Neural cell (in vitro differentiated cells): Measurements from ENCODE around the gene CTSH. TPM values are rescaled to one million over a fixed set of nuclear protein-coding genes. Genes with fewer than 3 reads are reported as not detected.

Source experiments
- H2AFZ ChIP-seq: fragments of 200-600, 300-800 bp; sonication (generic), shearing (Covaris generic); 2 replicates; pipeline ENCODE4 v1.6.0; 2014; ENCODE audit warnings: low read depth, mild to moderate bottlenecking, antibody characterized with exemption, low read length, moderate library complexity
- H3F3A ChIP-seq: fragments of 200-600 bp; shearing (Covaris generic); 2 replicates; pipeline ENCODE4 v1.6.1; 2016; ENCODE audit warnings: mild to moderate bottlenecking, moderate library complexity, mixed read lengths, antibody characterized with exemption, low read length; ENCODE audit not compliant: insufficient read depth, poor library complexity, severe bottlenecking
- H3K27ac ChIP-seq: fragments of 200-600, 300-800 bp; sonication (generic), shearing (Covaris generic); 2 replicates; pipeline ENCODE4 v1.5.1; 2014; ENCODE audit warnings: mild to moderate bottlenecking, low read length, moderate library complexity
- H3K27me3 ChIP-seq: fragments of 300-800, 200-600 bp; sonication (generic), shearing (Covaris generic); 2 replicates; pipeline ENCODE4 v1.6.0; 2014; ENCODE audit warnings: mild to moderate bottlenecking, low read depth, low read length, moderate library complexity; ENCODE audit not compliant: insufficient read depth
- H3K36me3 ChIP-seq: fragments of 300-800, 200-600 bp; sonication (generic), shearing (Covaris generic); 2 replicates; pipeline ENCODE4 v1.5.1; 2014; ENCODE audit warnings: mild to moderate bottlenecking, antibody characterized with exemption, low read length, moderate library complexity; ENCODE audit not compliant: insufficient read depth
- H3K4me2 ChIP-seq: fragments of 300-800, 200-600 bp; sonication (generic), shearing (Covaris generic); 2 replicates; pipeline ENCODE4 v1.6.0; 2014; ENCODE audit warnings: mild to moderate bottlenecking, low read length
- H3K4me3 ChIP-seq: fragments of 300-800, 200-600 bp; sonication (generic), shearing (Covaris generic); 2 replicates; pipeline ENCODE4 v1.5.1; 2014; ENCODE audit warnings: mild to moderate bottlenecking, low read length, moderate library complexity
- H3K79me2 ChIP-seq: fragments of 200-600 bp; shearing (Covaris generic); replicated peaks from 2 replicates; pipeline ENCODE4 v1.6.0; 2014; ENCODE audit warnings: mild to moderate bottlenecking, low read length, moderate library complexity; ENCODE audit not compliant: insufficient read depth
- H3K9ac ChIP-seq: fragments of 300-800, 200-600 bp; sonication (generic), shearing (Covaris generic); 2 replicates; pipeline ENCODE4 v1.6.1; 2016; ENCODE audit warnings: mild to moderate bottlenecking, low read length, mixed read lengths
- H3K9me2 ChIP-seq: fragments of 200-600 bp; shearing (Covaris generic); 2 replicates; pipeline ENCODE4 v1.6.1; 2016; ENCODE audit warnings: mild to moderate bottlenecking, low read length, mixed read lengths; ENCODE audit not compliant: insufficient read depth
- H3K9me3 ChIP-seq: fragments of 200-600, 300-800 bp; sonication (generic), shearing (Covaris generic); 2 replicates; pipeline ENCODE4 v1.6.1; 2016; ENCODE audit warnings: mild to moderate bottlenecking, mixed run types, low read length, moderate library complexity, mixed read lengths
- H4K20me1 ChIP-seq: fragments of 200-600 bp; shearing (Covaris generic); 2 replicates; pipeline ENCODE4 v1.6.1; 2016; ENCODE audit warnings: mild to moderate bottlenecking, mixed run types; ENCODE audit not compliant: insufficient read depth
- EP300 ChIP-seq: fragments of 450-650 bp; conservative IDR thresholded peaks from 2 replicates; pipeline ENCODE4 v1.6.1; 2014; ENCODE audit warnings: antibody characterized with exemption, mild to moderate bottlenecking, moderate library complexity; ENCODE audit not compliant: poor library complexity, severe bottlenecking
- EZH2 ChIP-seq: fragments of 200-600, 300-800 bp; shearing (Covaris generic), sonication (generic); IDR thresholded peaks from 2 replicates; pipeline ENCODE4 v1.6.1; 2014; ENCODE audit warnings: antibody characterized with exemption, low read length, borderline replicate concordance, mild to moderate bottlenecking; ENCODE audit not compliant: insufficient read depth, poor library complexity, severe bottlenecking
- MXI1 ChIP-seq: fragments of 450-650 bp; conservative IDR thresholded peaks from 2 replicates; pipeline ENCODE4 v1.6.1; 2014; ENCODE audit warnings: antibody characterized with exemption, mild to moderate bottlenecking; ENCODE audit not compliant: poor library complexity, severe bottlenecking
- POLR2AphosphoS5 ChIP-seq: IDR thresholded peaks from 2 replicates; pipeline ENCODE4 v1.6.1; 2012
- RAD21 ChIP-seq: fragments of 450-650 bp; conservative IDR thresholded peaks from 2 replicates; pipeline ENCODE4 v1.6.1; 2014; ENCODE audit warnings: antibody characterized with exemption, mild to moderate bottlenecking, moderate library complexity
- REST ChIP-seq: IDR thresholded peaks from 2 replicates; pipeline ENCODE4 v1.6.1; 2012; ENCODE audit warnings: borderline replicate concordance
- SMC3 ChIP-seq: fragments of 450-650 bp; conservative IDR thresholded peaks from 2 replicates; pipeline ENCODE4 v1.6.1; 2014; ENCODE audit warnings: antibody characterized with exemption, mild to moderate bottlenecking, moderate library complexity; ENCODE audit not compliant: poor library complexity
- TAF1 ChIP-seq: IDR thresholded peaks from 2 replicates; pipeline ENCODE4 v1.6.1; 2012; ENCODE audit warnings: low read depth
- polyA plus RNA-seq: library from polyadenylated mRNA; depleted of rRNA; stranded (reverse); fragments of >200 nt; gene quantifications from 2 replicates; pipeline ENCODE4 v1.2.3, GENCODE V29; 2014
- TF ChIP-seq, protein P1 (sequence below): fragments of 450-650 bp; IDR thresholded peaks from 2 replicates; pipeline ENCODE4 v1.5.1; 2014; ENCODE audit warnings: antibody characterized with exemption, mild to moderate bottlenecking, moderate library complexity; ENCODE audit not compliant: poor library complexity, severe bottlenecking

The CTSH gene
- polyA plus RNA-seq, 1 donor from 2014 or later: 3.3 TPM

GRCh38 chr15:78923480-78924360, 21.1 kb downstream of the CTSH start:
- Histone ChIP-seq H3K79me2 (no peaks in the 10 kb centered on the region), H3K9me3 (no peaks in the 10 kb centered on the region), H3K27me3 (no peaks in the 10 kb centered on the region), H3K4me2 (no peak overlapping the region), H3K9ac (no peak overlapping the region), H3K27ac (no peak overlapping the region), H3F3A (no peaks in the 10 kb centered on the region), H3K9me2 (no peaks in the 10 kb centered on the region), H4K20me1 (no peaks in the 10 kb centered on the region), H2AFZ (no peak overlapping the region), H3K36me3 (no peaks in the 10 kb centered on the region), H3K4me3 (no peak overlapping the region)
- TF ChIP-seq REST (no peak), MXI1 (no peak), POLR2AphosphoS5 (no peak), EP300 (no peak), RAD21 (no peak), SMC3 (no peak), TAF1 (no peak), EZH2 (no peak)
- TF ChIP-seq, protein P1, sequence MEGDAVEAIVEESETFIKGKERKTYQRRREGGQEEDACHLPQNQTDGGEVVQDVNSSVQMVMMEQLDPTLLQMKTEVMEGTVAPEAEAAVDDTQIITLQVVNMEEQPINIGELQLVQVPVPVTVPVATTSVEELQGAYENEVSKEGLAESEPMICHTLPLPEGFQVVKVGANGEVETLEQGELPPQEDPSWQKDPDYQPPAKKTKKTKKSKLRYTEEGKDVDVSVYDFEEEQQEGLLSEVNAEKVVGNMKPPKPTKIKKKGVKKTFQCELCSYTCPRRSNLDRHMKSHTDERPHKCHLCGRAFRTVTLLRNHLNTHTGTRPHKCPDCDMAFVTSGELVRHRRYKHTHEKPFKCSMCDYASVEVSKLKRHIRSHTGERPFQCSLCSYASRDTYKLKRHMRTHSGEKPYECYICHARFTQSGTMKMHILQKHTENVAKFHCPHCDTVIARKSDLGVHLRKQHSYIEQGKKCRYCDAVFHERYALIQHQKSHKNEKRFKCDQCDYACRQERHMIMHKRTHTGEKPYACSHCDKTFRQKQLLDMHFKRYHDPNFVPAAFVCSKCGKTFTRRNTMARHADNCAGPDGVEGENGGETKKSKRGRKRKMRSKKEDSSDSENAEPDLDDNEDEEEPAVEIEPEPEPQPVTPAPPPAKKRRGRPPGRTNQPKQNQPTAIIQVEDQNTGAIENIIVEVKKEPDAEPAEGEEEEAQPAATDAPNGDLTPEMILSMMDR: no peak

DNA sequence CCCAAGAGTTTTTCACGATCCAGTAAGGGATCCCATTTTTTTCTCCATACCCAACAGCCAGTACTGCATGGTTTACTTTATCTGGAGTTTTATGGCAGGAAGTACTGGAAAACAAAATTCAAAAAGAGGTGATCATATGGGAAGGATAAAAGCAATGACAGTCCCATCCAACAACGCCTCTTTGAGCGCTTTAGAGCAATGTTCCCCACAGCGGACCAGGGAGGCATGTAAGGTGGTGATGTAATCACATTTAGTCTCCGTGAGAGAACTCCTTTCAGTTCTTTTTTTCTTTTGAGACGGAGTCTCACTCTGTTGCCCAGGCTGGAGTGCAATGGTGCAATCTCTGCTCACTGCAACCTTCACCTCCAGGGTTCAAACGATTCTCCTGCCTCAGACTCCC, 21.8 kb downstream of the CTSH start:
- H3K4me3 ChIP-seq: no peak overlapping the region

More for the DNA sequence above, 21.8 kb downstream of the CTSH start:
- H3K79me2 ChIP-seq: no peaks in the 10 kb centered on the region
- no peak overlapping the region for H3K9ac ChIP-seq
- H3K9me2 ChIP-seq: no peaks in the 10 kb centered on the region
- TF ChIP-seq EP300 (no peak), EZH2 (no peak), REST (no peak), POLR2AphosphoS5 (no peak), MXI1 (no peak), RAD21 (no peak), TAF1 (no peak), SMC3 (no peak)
- TF ChIP-seq, protein P1: no peak
- H3K36me3 ChIP-seq: no peaks in the 10 kb centered on the region
- no peak overlapping the region for H3K4me2 ChIP-seq
- no peaks in the 10 kb centered on the region for H3F3A ChIP-seq
- no peaks in the 10 kb centered on the region for H4K20me1 ChIP-seq
- no peak overlapping the region for H2AFZ ChIP-seq
- no peak overlapping the region for H3K27ac ChIP-seq
- no peaks in the 10 kb centered on the region for H3K27me3 ChIP-seq
- no peaks in the 10 kb centered on the region for H3K9me3 ChIP-seq
